Measurements from ENCODE around the gene GNAL. TPM values are rescaled to one million over a fixed set of nuclear protein-coding genes. Genes with fewer than 3 reads are reported as not detected.

Gene GNAL
- total RNA-seq, 1 experiment from 2014 or later: 0.06 TPM

DNA sequence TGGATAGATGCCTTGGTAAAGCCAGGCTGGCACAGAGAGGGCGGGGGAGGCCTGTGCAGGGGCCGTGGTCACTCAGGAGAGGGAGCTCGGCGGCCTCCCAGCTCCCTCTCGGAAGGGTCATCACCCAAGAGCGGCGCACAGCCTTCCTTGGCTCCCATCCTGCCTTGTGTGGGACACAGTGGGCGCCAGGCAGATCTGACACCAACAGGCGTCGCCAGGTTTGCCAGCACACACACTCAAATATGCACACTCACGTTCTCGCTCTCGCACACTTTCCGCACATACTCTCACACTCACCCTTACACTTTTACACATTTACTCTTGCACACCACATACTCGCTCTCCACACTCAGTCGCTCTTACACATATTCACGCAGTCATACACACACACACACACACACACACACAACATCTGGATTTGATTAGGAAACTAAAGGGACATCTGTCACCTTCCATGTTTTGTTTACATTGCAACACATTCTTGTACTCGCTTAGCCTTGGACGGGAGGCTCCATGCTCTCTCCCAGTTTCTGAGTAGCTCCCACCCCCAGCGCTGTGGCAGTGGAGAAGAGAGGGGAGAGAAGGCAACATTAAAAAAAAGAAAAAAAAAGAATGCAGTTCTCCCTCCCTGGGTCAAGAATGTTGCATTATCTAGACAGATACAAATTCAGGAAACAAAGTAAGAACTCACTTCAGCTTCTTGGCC is 172.7 kb downstream of the GNAL start:
- DNase-seq (ENCODE audit: low spot score): no peak
- no peak overlapping the region for H3K4me3 ChIP-seq (ENCODE audit: low read depth, low read length, poor library complexity, severe bottlenecking)
- intact Hi-C loops (cut with micrococcal nuclease; ENCODE audit: unreplicated experiment): no loop called here

GRCh38 chr18:11862468-11863137 is 173.5 kb downstream of the GNAL start:
- intact Hi-C loops (cut with micrococcal nuclease; ENCODE audit: unreplicated experiment): no loop called here
- TF ChIP-seq EZH2 (IDR thresholded peaks at IDR 0.05; ENCODE audit: borderline replicate concordance, low read depth, low read length, poor library complexity, severe bottlenecking) (no peak), CTCF (conservative IDR thresholded peaks at IDR 0.05; ENCODE audit: low read depth, low read length) (no peak)
- no peak overlapping the region for H3K4me3 ChIP-seq (ENCODE audit: low read depth, low read length, poor library complexity, severe bottlenecking)
- no peaks in the 10 kb centered on the region for H3K4me1 ChIP-seq (ENCODE audit: insufficient read depth, low read length, poor library complexity, severe bottlenecking)
- H3K27ac ChIP-seq (ENCODE audit: low read depth, low read length, poor library complexity, severe bottlenecking): no peak overlapping the region
- BruUV-seq (replicated peaks): no TSS peak
- no peak for DNase-seq (ENCODE audit: low spot score)
- ChIA-PET CTCF (no interaction called here), POLR2A (ENCODE audit: low non-redundant PET) (no interaction called here)
- no peaks in the 10 kb centered on the region for H3K9me3 ChIP-seq (ENCODE audit: low read depth, low read length, poor library complexity, severe bottlenecking)
- H3K36me3 ChIP-seq (ENCODE audit: insufficient read depth, low read length, poor library complexity, severe bottlenecking): no peaks in the 10 kb centered on the region
- H3K27me3 ChIP-seq (replicated peaks; ENCODE audit: insufficient read depth, low read depth, low read length, poor library complexity): no peaks in the 10 kb centered on the region

More for the DNA sequence above, 172.7 kb downstream of the GNAL start:
- no peaks in the 10 kb centered on the region for H3K9me3 ChIP-seq (ENCODE audit: low read depth, low read length, poor library complexity, severe bottlenecking)
- TF ChIP-seq EZH2 (IDR thresholded peaks at IDR 0.05; ENCODE audit: borderline replicate concordance, low read depth, low read length, poor library complexity, severe bottlenecking) (no peak), CTCF (conservative IDR thresholded peaks at IDR 0.05; ENCODE audit: low read depth, low read length) (no peak)
- H3K4me1 ChIP-seq (ENCODE audit: insufficient read depth, low read length, poor library complexity, severe bottlenecking): peaks cover 7% of the 10 kb centered on the region
- H3K36me3 ChIP-seq (ENCODE audit: insufficient read depth, low read length, poor library complexity, severe bottlenecking): no peaks in the 10 kb centered on the region
- BruUV-seq (replicated peaks): no TSS peak
- POLR2A ChIA-PET (ENCODE audit: low non-redundant PET): no interaction called here
- no peak overlapping the region for H3K27ac ChIP-seq (ENCODE audit: low read depth, low read length, poor library complexity, severe bottlenecking)
- CTCF ChIA-PET: no interaction called here
- H3K27me3 ChIP-seq (replicated peaks; ENCODE audit: insufficient read depth, low read depth, low read length, poor library complexity): no peaks in the 10 kb centered on the region

GRCh38 chr18:11864471-11864870 is 175.4 kb downstream of the GNAL start:
- Histone ChIP-seq H3K27ac (ENCODE audit: low read depth, low read length, poor library complexity, severe bottlenecking) (no peak overlapping the region), H3K4me3 (ENCODE audit: low read depth, low read length, poor library complexity, severe bottlenecking) (no peak overlapping the region), H3K9me3 (ENCODE audit: low read depth, low read length, poor library complexity, severe bottlenecking) (no peaks in the 10 kb centered on the region), H3K27me3 (replicated peaks; ENCODE audit: insufficient read depth, low read depth, low read length, poor library complexity) (no peaks in the 10 kb centered on the region), H3K4me1 (ENCODE audit: insufficient read depth, low read length, poor library complexity, severe bottlenecking) (no peaks in the 10 kb centered on the region), H3K36me3 (ENCODE audit: insufficient read depth, low read length, poor library complexity, severe bottlenecking) (no peaks in the 10 kb centered on the region)
- ChIA-PET CTCF (no interaction called here), POLR2A (ENCODE audit: low non-redundant PET) (no interaction called here)
- intact Hi-C loops (cut with micrococcal nuclease; ENCODE audit: unreplicated experiment): no loop called here
- DNase-seq (ENCODE audit: low spot score): no peak
- BruUV-seq (replicated peaks): no TSS peak
- no peak for TF ChIP-seq EZH2 (IDR thresholded peaks at IDR 0.05; ENCODE audit: borderline replicate concordance, low read depth, low read length, poor library complexity, severe bottlenecking)
- no peak for TF ChIP-seq CTCF (conservative IDR thresholded peaks at IDR 0.05; ENCODE audit: low read depth, low read length)

All from A673 (cell line).